ENCODE measurements around the gene ALMS1.
A peak's percentile ranks its signal among the peaks of the same experiment; 100 is the strongest.

ALMS1 gene

DNA sequence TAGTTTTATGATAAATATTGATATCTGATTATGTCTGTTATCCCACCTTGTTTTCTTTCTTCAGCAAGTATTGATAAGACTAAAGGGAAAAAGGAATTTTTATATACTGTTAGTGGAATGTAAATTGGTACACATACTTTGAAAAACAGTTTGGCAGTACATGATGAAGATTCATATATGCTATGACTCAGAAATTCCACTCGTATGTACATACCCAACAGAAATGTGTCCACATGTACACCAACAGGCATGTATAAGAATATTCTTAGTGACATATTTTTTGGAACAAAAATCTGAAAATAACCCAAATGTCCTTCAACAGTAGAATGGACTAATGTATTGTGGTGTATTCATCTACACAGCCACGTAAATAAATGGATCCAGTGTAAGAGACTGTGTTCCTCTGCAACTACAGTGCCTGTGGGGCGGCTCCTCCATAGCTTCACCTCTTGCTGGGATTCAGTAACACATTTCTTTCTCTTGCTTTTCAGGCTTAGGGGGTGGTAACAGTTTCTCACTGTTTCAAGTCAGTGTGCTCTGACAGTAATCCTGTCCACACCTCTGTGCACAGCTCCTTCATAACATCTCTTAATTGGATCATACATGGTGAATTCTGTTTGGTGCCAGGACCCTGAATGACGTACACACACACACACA is 35.5 kb upstream of the ALMS1 start:
- Histone ChIP-seq H3K9me3 (no peaks in the 10 kb centered on the region), H3K36me3 (no peaks in the 10 kb centered on the region), H3K4me1 (no peaks in the 10 kb centered on the region), H3K4me3 (ENCODE audit: low read depth, low read length) (no peak overlapping the region), H3K27me3 (no peaks in the 10 kb centered on the region)
- TF ChIP-seq, protein P1, sequence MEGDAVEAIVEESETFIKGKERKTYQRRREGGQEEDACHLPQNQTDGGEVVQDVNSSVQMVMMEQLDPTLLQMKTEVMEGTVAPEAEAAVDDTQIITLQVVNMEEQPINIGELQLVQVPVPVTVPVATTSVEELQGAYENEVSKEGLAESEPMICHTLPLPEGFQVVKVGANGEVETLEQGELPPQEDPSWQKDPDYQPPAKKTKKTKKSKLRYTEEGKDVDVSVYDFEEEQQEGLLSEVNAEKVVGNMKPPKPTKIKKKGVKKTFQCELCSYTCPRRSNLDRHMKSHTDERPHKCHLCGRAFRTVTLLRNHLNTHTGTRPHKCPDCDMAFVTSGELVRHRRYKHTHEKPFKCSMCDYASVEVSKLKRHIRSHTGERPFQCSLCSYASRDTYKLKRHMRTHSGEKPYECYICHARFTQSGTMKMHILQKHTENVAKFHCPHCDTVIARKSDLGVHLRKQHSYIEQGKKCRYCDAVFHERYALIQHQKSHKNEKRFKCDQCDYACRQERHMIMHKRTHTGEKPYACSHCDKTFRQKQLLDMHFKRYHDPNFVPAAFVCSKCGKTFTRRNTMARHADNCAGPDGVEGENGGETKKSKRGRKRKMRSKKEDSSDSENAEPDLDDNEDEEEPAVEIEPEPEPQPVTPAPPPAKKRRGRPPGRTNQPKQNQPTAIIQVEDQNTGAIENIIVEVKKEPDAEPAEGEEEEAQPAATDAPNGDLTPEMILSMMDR (IDR thresholded peaks at IDR 0.05; ENCODE audit: low read depth, low read length): no peak
- no peak for DNase-seq

DNA sequence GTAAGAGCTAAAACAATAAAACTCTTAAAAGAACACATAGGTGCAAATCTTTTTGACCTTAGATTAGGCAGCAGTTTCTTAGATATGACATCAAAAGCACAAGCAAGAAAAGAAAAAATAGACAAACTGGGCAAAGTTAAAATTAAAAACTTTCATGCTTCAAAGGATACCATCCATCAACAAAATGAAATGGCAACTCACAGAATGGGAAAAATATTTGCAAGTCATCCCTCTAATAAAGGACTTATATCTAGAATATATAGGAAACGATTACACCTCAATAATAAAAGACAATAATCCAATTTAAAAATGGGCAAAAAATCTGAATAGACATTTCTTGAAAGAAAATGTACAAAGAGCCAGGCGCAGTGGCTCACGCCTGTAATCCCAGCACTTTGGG is 29.5 kb upstream of the ALMS1 start:
- no peak for DNase-seq
- no peak overlapping the region for H3K4me3 ChIP-seq (ENCODE audit: low read depth, low read length)
- no peaks in the 10 kb centered on the region for H3K4me1 ChIP-seq
- TF ChIP-seq, protein P1 (IDR thresholded peaks at IDR 0.05; ENCODE audit: low read depth, low read length): no peak
- H3K27me3 ChIP-seq: no peaks in the 10 kb centered on the region
- no peaks in the 10 kb centered on the region for H3K36me3 ChIP-seq
- no peaks in the 10 kb centered on the region for H3K9me3 ChIP-seq

DNA sequence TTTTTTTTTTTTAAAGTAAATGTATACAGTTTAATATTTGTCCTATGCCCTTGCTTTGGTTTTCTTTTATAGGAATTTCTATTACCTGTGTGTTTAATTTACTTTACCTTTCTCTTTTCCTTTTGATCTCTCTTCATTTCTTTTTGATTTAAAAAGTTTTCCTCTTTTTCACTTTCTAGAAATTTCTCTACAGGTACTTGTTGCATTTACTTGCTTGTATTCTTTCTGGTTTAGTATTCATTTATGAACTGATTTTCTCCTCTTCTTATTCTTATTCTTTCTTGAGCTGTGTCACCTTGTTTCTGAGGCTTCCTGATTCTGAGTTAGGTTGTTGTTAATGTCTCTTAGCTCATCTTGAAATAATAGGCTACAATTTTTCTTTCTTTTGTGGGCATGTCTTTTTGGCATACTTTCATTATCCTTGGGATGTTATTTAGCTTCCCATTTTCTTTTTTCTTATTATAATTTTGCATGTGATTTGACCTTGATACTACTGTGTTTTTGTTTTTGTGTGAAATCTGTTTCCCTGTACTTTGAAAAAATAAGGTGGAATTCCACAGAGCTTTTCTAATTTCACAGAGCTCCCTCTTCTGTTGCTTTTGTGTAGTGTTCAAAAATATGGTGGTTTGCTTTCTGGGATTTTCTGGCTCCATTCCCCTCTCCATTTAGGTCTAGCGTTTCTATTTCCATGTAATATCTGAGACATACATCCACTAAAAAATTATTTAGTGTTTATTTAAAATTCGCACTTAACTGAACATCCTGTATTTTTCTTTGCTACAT is 25.5 kb upstream of the ALMS1 start:
- Histone ChIP-seq H3K4me1 (no peaks in the 10 kb centered on the region), H3K9me3 (no peaks in the 10 kb centered on the region), H3K36me3 (no peaks in the 10 kb centered on the region), H3K4me3 (ENCODE audit: low read depth, low read length) (no peak overlapping the region), H3K27me3 (no peaks in the 10 kb centered on the region)
- no peak for DNase-seq
- TF ChIP-seq, protein P1 (IDR thresholded peaks at IDR 0.05; ENCODE audit: low read depth, low read length): peak; percentile 37

DNA sequence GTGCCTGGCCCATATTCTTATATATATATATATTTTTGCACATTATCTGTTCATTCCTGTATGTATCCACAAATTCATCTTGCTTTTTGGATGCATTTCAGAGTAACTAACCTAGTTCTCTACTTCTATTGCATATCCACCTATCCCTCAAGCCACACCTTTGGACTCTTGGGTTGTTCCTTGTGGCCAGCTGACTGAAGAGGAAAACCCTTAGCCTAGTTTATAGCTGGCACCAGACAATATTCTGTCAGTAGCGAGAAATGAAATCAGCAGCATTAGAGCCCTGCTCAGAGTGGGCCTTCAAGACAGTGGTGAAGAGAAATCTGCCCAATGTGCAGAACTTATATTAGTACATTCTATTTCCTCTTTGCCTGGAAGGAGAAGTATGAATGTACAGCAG is 19.6 kb upstream of the ALMS1 start:
- Histone ChIP-seq H3K9me3 (no peaks in the 10 kb centered on the region), H3K27me3 (no peaks in the 10 kb centered on the region), H3K4me3 (ENCODE audit: low read depth, low read length) (no peak overlapping the region), H3K4me1 (no peaks in the 10 kb centered on the region), H3K36me3 (no peaks in the 10 kb centered on the region)
- no peak for DNase-seq
- TF ChIP-seq, protein P1 (IDR thresholded peaks at IDR 0.05; ENCODE audit: low read depth, low read length): no peak

DNA sequence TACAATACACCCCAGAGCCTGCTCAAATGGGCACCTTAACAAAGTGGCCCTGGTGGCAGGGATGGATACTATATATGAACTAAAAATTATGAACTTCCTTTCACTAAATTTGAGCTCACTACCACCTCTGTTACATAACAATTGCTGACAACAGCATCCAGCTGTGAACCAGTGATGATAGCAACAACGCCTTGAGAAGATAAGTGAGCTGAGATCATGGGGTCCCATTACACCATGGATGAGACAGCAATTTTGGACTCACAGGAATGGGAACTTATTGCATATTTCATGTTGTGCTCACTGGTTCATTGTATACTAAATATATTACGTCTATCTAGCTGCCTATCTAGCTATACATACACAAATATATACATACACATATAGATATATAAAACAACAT is 16.9 kb upstream of the ALMS1 start:
- Histone ChIP-seq H3K4me1 (no peaks in the 10 kb centered on the region), H3K36me3 (no peaks in the 10 kb centered on the region), H3K9me3 (no peaks in the 10 kb centered on the region), H3K4me3 (ENCODE audit: low read depth, low read length) (no peak overlapping the region), H3K27me3 (no peaks in the 10 kb centered on the region)
- no peak for DNase-seq
- TF ChIP-seq, protein P1 (IDR thresholded peaks at IDR 0.05; ENCODE audit: low read depth, low read length): no peak

DNA sequence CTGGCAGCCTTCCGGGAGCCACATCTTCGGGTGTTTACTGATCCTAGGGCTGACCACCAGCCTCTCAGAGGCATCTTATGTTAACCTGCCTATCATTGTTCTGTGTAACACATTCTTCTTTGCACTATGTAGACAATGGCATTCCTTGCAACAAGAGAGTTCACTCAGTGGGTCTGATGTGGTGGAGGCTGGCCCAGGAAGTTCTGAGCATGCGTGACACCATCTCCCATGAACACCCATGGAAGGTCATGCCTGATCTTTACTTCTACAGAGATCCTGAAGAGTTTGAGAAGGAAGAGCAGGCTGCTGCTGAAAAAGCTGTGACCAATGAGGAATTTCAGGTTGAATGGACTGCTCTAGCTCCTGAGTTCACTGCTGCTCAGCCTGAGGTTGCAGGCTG is 15.3 kb upstream of the ALMS1 start:
- no peak for DNase-seq
- Histone ChIP-seq H3K4me1 (no peaks in the 10 kb centered on the region), H3K4me3 (ENCODE audit: low read depth, low read length) (no peak overlapping the region), H3K9me3 (no peaks in the 10 kb centered on the region), H3K36me3 (no peaks in the 10 kb centered on the region), H3K27me3 (no peaks in the 10 kb centered on the region)
- TF ChIP-seq, protein P1 (IDR thresholded peaks at IDR 0.05; ENCODE audit: low read depth, low read length): no peak

All from BE2C (cell line).